HepG2 (cell line): ENCODE data around the gene SAMD10. TPM values are rescaled to one million over a fixed set of nuclear protein-coding genes. Genes with fewer than 3 reads are reported as not detected.
A peak's percentile ranks its signal among the peaks of the same experiment; 100 is the strongest.

Experiments used
- ARID2 ChIP-seq: sonication (generic); formaldehyde crosslinking; IDR thresholded peaks from 2 replicates; pipeline ENCODE4 v1.8.1; 2022; ENCODE audit warnings: mild to moderate bottlenecking, missing genetic modification reagents, borderline replicate concordance
- EP300 ChIP-seq, 3 experiments: sonication (generic) in 1 of 3; formaldehyde crosslinking in 1 of 3; IDR thresholded peaks; 2 replicates each; pipeline versions ENCODE4 v1.5.1 to v1.6.1; 2011 to 2020; ENCODE audit warnings: low read depth in 2 of 3, low read length in 2 of 3, borderline replicate concordance in 1 of 3, improper control_type of control experiment in 1 of 3, mild to moderate bottlenecking in 1 of 3, missing genetic modification reagents in 1 of 3, moderate library complexity in 1 of 3
- FOSL2 ChIP-seq: sonication (generic); formaldehyde crosslinking; IDR thresholded peaks from 2 replicates; pipeline ENCODE4 v1.4.0; 2020; ENCODE audit warnings: missing genetic modification reagents
- HIVEP1 ChIP-seq: sonication (generic); formaldehyde crosslinking; IDR thresholded peaks from 2 replicates; pipeline ENCODE4 v1.4.0; 2020; ENCODE audit warnings: mild to moderate bottlenecking, missing genetic modification reagents
- HNRNPLL ChIP-seq: fragments of 200-400 bp; formaldehyde crosslinking; IDR thresholded peaks from 2 replicates; pipeline ENCODE4 v1.6.1; 2017; ENCODE audit warnings: mild to moderate bottlenecking, low read depth, low read length; ENCODE audit not compliant: poor library complexity, severe bottlenecking
- MEF2D ChIP-seq: sonication (generic); formaldehyde crosslinking; IDR thresholded peaks from 2 replicates; pipeline ENCODE4 v1.5.1; 2020; ENCODE audit warnings: mild to moderate bottlenecking, missing genetic modification reagents
- RNF2 ChIP-seq: fragments of 450-650 bp; conservative IDR thresholded peaks from 2 replicates; pipeline ENCODE4 v1.6.1; 2016; ENCODE audit warnings: low read depth
- SAFB2 ChIP-seq: sonication (generic); formaldehyde crosslinking; IDR thresholded peaks from 2 replicates; pipeline ENCODE4 v1.5.1; 2020; ENCODE audit warnings: missing genetic modification reagents, low read depth, mild to moderate bottlenecking, borderline replicate concordance
- SMYD3 ChIP-seq: sonication (generic); formaldehyde crosslinking; IDR thresholded peaks from 2 replicates; pipeline ENCODE4 v1.8.1; 2023; ENCODE audit warnings: mild to moderate bottlenecking, missing genetic modification reagents
- ZFYVE20 ChIP-seq: sonication (generic); formaldehyde crosslinking; IDR thresholded peaks from 2 replicates; pipeline ENCODE4 v1.8.0; 2023; ENCODE audit warnings: low read depth, mild to moderate bottlenecking, moderate library complexity, missing genetic modification reagents, borderline replicate concordance
- ZMYM3 ChIP-seq: sonication (generic); formaldehyde crosslinking; IDR thresholded peaks from 2 replicates; pipeline ENCODE4 v1.5.1; 2020; ENCODE audit warnings: mild to moderate bottlenecking, missing genetic modification reagents
- ZNF121 ChIP-seq: sonication (generic); formaldehyde crosslinking; IDR thresholded peaks from 2 replicates; pipeline ENCODE4 v1.5.0; 2020; ENCODE audit warnings: mild to moderate bottlenecking, missing genetic modification reagents
- ZNF207 ChIP-seq: fragments of 450-650 bp; IDR thresholded peaks from 2 replicates; pipeline ENCODE4 v1.6.1; 2016; ENCODE audit warnings: antibody characterized with exemption, borderline replicate concordance
- ZNF557 ChIP-seq: sonication (generic); formaldehyde crosslinking; IDR thresholded peaks from 2 replicates; pipeline ENCODE4 v1.4.0; 2020; ENCODE audit warnings: missing genetic modification reagents
- ZNF614 ChIP-seq: IDR thresholded peaks from 2 replicates; pipeline ENCODE4 v1.6.1; 2018; ENCODE audit warnings: missing biosample characterization, missing genetic modification reagents, inconsistent platforms, borderline replicate concordance
- ZNF891 ChIP-seq: sonication (generic); formaldehyde crosslinking; IDR thresholded peaks from 2 replicates; pipeline ENCODE4 v1.5.0; 2020; ENCODE audit warnings: mild to moderate bottlenecking, missing genetic modification reagents
- polyA plus RNA-seq, 8 experiments: library from polyadenylated mRNA; depleted of rRNA in 3 of 8; stranded (reverse) in 7 of 8; unstranded in 1 of 8; fragments of >200 nt; fragmentation: Illumina TruSeq in 4 of 8; extraction: Trizol in 4 of 8; gene quantifications; 2 replicates each; pipeline versions ENCODE4 v1.2.1 to v1.2.3, GENCODE V29; 2011 to 2016; ENCODE audit warnings: low read depth in 4 of 8, missing spikeins in 1 of 8, mixed read lengths in 1 of 8; ENCODE audit not compliant: insufficient read depth in 1 of 8
- total RNA-seq, 5 experiments: library from RNA; depleted of rRNA; stranded (reverse); fragments of >200 nt; fragmentation: Illumina TruSeq; extraction: Trizol; gene quantifications; 2 replicates each; pipeline ENCODE4 v1.2.3, GENCODE V29; 2016; ENCODE audit warnings: low read depth in 1 of 5
- TF ChIP-seq, protein P1 (sequence below): sonication (generic); formaldehyde crosslinking; IDR thresholded peaks from 2 replicates; pipeline ENCODE4 v1.5.1; 2020; ENCODE audit warnings: missing genetic modification reagents, mild to moderate bottlenecking, borderline replicate concordance
- TF ChIP-seq, protein P2 (sequence below): sonication (generic); formaldehyde crosslinking; IDR thresholded peaks from 2 replicates; pipeline ENCODE4 v1.5.1; 2020; ENCODE audit warnings: missing genetic modification reagents, mild to moderate bottlenecking, borderline replicate concordance
- TF ChIP-seq, protein P3 (sequence below): sonication (generic); formaldehyde crosslinking; IDR thresholded peaks from 2 replicates; pipeline ENCODE4 v1.9.0; 2022; ENCODE audit warnings: missing genetic modification reagents, mild to moderate bottlenecking, borderline replicate concordance

The SAMD10 gene
- total and polyA plus RNA-seq, 2 of the 13 experiments (the other 11 are each of a cell fraction or from before 2014, with no cell fraction given) = 6.1 to 11.0 TPM

DNA sequence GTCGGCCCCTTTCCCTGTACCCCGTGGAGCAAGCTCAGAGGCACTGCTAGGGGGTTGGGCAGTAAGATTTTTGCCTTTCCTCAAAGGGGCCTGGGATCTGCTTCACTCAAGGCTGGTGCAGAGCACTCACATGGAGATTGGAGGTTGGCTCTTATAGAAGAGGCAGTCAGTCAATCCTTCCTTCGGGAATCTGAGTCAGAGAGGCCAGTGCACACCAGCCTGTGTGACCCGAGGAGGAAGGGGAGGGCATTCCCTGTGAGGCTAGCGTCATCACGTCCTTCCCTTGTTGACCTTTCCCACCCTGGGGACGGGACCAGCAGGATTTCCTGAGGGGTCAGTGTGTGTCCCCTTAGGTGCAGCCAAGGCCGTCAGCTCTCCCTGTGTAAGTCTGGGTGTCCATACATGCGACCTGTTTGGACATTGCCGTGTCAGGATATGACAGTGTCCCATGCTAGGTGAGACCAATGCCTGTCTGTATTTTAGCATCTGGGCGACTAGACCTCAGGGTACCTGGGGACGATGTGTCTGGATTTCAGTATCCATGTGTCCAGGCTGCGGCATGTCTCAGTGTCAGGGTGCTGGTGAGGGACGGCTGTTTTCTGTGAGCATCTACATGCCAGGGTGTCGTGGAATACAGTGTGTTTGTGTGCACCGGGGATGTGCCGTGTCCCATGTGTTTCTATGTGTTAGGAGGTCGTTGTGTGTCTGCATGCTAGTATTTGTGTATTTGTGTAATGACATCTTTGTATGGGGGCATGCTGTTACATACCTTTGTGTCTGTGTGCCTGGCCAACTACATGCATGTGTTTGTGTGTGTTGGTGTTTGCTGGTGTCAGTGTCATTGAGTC lies 6.9 kb downstream of the SAMD10 start (continued):
- no peak for TF ChIP-seq EP300 (IDR thresholded peaks at IDR 0.05; ENCODE audit: low read depth in 2 of 2, low read length in 2 of 2)
- no peak for TF ChIP-seq EP300 (CRISPR knock-in tag; IDR thresholded peaks at IDR 0.05; ENCODE audit: borderline replicate concordance)
- no peak for TF ChIP-seq ZNF207
- no peak for TF ChIP-seq ZNF121 (CRISPR knock-in tag)
- TF ChIP-seq ZMYM3 (CRISPR knock-in tag) = no peak
- TF ChIP-seq FOSL2 (CRISPR knock-in tag) = peak; percentile 68
- peak; percentile 76 for TF ChIP-seq HIVEP1
- no peak for TF ChIP-seq SMYD3 (CRISPR knock-in tag)
- TF ChIP-seq, protein P1, sequence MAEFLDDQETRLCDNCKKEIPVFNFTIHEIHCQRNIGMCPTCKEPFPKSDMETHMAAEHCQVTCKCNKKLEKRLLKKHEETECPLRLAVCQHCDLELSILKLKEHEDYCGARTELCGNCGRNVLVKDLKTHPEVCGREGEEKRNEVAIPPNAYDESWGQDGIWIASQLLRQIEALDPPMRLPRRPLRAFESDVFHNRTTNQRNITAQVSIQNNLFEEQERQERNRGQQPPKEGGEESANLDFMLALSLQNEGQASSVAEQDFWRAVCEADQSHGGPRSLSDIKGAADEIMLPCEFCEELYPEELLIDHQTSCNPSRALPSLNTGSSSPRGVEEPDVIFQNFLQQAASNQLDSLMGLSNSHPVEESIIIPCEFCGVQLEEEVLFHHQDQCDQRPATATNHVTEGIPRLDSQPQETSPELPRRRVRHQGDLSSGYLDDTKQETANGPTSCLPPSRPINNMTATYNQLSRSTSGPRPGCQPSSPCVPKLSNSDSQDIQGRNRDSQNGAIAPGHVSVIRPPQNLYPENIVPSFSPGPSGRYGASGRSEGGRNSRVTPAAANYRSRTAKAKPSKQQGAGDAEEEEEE (CRISPR knock-in tag) = peak; percentile 72; the same call in 1 of the 2 replicates
- TF ChIP-seq ZFYVE20 (CRISPR knock-in tag) = no peak
- no peak for TF ChIP-seq ARID2
- TF ChIP-seq, protein P2, sequence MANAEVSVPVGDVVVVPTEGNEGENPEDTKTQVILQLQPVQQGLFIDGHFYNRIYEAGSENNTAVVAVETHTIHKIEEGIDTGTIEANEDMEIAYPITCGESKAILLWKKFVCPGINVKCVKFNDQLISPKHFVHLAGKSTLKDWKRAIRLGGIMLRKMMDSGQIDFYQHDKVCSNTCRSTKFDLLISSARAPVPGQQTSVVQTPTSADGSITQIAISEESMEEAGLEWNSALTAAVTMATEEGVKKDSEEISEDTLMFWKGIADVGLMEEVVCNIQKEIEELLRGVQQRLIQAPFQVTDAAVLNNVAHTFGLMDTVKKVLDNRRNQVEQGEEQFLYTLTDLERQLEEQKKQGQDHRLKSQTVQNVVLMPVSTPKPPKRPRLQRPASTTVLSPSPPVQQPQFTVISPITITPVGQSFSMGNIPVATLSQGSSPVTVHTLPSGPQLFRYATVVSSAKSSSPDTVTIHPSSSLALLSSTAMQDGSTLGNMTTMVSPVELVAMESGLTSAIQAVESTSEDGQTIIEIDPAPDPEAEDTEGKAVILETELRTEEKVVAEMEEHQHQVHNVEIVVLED (CRISPR knock-in tag) = peak; percentile 56; the same call in 1 of the 2 replicates
- 0 out of 2 replicates have a peak, but pooled peaks have one; percentile 40 for TF ChIP-seq SAFB2 (CRISPR knock-in tag)
- no peak for TF ChIP-seq RNF2
- TF ChIP-seq HNRNPLL = no peak
- TF ChIP-seq ZNF614 (CRISPR knock-in tag) = no peak
- TF ChIP-seq, protein P3, sequence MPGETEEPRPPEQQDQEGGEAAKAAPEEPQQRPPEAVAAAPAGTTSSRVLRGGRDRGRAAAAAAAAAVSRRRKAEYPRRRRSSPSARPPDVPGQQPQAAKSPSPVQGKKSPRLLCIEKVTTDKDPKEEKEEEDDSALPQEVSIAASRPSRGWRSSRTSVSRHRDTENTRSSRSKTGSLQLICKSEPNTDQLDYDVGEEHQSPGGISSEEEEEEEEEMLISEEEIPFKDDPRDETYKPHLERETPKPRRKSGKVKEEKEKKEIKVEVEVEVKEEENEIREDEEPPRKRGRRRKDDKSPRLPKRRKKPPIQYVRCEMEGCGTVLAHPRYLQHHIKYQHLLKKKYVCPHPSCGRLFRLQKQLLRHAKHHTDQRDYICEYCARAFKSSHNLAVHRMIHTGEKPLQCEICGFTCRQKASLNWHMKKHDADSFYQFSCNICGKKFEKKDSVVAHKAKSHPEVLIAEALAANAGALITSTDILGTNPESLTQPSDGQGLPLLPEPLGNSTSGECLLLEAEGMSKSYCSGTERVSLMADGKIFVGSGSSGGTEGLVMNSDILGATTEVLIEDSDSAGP (CRISPR knock-in tag) = no peak
- no peak for TF ChIP-seq ZNF557
- TF ChIP-seq ZNF891 (CRISPR knock-in tag) = no peak
- TF ChIP-seq MEF2D = no peak
